NT2/D1 (cell line): ENCODE data around the gene ZNF248.

Source experiments
- SUZ12 ChIP-seq: IDR thresholded peaks from 2 replicates; pipeline ENCODE4 v1.6.1; 2011; ENCODE audit not compliant: insufficient read length, insufficient read depth; ENCODE audit errors: extremely low read depth
- YY1 ChIP-seq: IDR thresholded peaks from 2 replicates; pipeline ENCODE4 v1.6.1; 2011; ENCODE audit not compliant: insufficient read length, insufficient read depth
- ZNF274 ChIP-seq: IDR thresholded peaks from 2 replicates; pipeline ENCODE4 v1.6.1; 2011; ENCODE audit warnings: mild to moderate bottlenecking, low read depth, low read length

- TF ChIP-seq ZNF274 (no peak), YY1 (no peak), SUZ12 (no peak)
These were observed at the start of gene ZNF248 for GRCh38 chr10:37857287-37858211.
